ENCODE results near the gene EPS8.
"Not testable (repeated sequence)": the region's sequence is repeated elsewhere in the genome, so short reads cannot be mapped to it uniquely, and the experiment has no call there.

EPS8 gene

DNA sequence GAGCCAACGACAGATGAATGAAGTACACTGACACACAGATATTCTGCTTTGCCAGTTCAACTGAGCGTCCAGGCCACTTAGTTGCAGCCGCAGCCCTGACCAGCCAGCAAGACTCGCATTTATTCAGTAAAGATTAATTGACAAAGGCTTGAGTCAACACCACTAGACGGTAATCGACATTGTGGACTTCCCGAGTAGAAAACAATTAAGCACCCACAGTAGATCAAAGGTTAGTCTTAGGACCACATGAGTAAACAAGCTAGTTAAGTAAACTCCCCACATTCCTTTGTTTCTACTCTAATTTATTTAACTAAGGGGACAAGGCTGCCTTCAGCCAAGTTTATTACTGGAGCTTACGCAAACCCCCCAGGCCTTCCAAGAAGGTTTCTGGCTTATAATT, 172.7 kb downstream of the EPS8 start:
- not testable (repeated sequence) for DNase-seq (ENCODE audit: low spot score in 2 of 2); H3K27ac Mint-ChIP-seq; H3K36me3 Mint-ChIP-seq; H3K4me3 Mint-ChIP-seq; H3K9me3 Mint-ChIP-seq; ATAC-seq; H3K4me1 Mint-ChIP-seq

DNA sequence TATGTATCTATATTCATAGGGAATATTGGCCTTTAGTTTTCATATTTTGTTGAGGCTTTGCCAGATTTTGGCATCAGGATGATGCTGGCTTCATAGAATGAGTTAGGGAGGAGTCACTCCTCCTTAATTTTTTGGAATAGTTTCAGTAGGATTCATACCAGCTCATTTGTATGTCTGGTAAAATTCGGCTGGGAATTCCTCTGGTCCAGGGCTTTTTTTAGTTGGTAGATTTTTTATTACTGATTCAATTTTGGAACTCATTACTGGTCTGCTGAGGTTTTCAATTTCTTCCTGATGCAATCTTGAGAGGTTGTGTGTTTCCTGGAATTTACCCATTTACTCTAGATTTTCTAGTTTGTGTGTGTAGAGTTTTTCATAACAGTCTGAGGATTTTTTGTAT, 175.2 kb downstream of the EPS8 start:
- H3K4me3 Mint-ChIP-seq: no peak overlapping the region
- ATAC-seq: no peak
- H3K4me1 Mint-ChIP-seq: no peaks in the 10 kb centered on the region
- no peaks in the 10 kb centered on the region for H3K36me3 Mint-ChIP-seq
- H3K9me3 Mint-ChIP-seq: no peaks in the 10 kb centered on the region
- H3K27ac Mint-ChIP-seq: no peak overlapping the region
- no peak for DNase-seq (ENCODE audit: low spot score in 2 of 2)

GRCh38 chr12:15608941-15609340, 180.2 kb downstream of the EPS8 start:
- no peak for DNase-seq (ENCODE audit: low spot score in 2 of 2)
- Mint-ChIP-seq H3K9me3 (no peaks in the 10 kb centered on the region), H3K4me3 (no peak overlapping the region), H3K27ac (no peak overlapping the region), H3K4me1 (no peaks in the 10 kb centered on the region), H3K36me3 (no peaks in the 10 kb centered on the region)
- no peak for ATAC-seq

- H3K4me1 Mint-ChIP-seq: no peaks in the 10 kb centered on the region
- DNase-seq (ENCODE audit: low spot score in 2 of 2): no peak
- H3K4me3 Mint-ChIP-seq: no peak overlapping the region
- no peaks in the 10 kb centered on the region for H3K36me3 Mint-ChIP-seq
- ATAC-seq: no peak
- H3K27ac Mint-ChIP-seq: no peak overlapping the region
- H3K9me3 Mint-ChIP-seq: no peaks in the 10 kb centered on the region
Observed at GRCh38 chr12:15608406-15608805, 180.8 kb downstream of the EPS8 start.

DNA sequence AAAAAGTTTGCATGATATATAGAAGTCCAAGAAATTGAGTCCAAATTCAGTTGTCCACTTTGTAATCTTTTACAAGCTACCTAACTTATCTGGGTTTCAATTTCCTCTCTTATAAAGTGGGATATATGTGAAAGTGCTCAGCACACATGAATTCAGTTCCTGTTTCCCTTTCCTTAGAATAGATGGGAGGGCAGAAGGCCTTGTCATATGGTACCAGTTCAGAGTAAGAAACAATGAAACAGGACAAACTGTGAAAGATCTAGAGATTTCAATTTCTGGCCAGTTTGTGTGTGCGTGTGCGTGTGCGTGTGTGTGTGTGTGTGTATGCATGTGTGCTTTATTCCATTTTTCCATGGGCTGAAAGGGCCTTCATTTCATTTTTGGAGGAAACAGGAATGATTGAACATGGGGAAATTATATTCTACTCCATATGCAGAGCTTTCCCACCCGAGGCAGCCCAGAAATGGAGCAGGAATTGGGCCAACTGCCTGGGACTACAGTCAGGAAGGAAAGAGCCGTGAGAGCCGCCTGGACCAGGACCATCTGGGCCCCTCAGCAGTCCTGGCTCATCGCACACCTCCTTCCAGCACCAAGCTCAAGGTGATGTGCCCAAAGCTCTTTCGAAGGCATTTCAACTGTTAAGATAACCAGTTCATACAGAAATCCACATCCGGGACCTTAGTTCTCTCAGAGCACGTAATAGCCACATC, 183.2 kb downstream of the EPS8 start:
- no peaks in the 10 kb centered on the region for H3K9me3 Mint-ChIP-seq
- no peaks in the 10 kb centered on the region for H3K4me1 Mint-ChIP-seq

GRCh38 chr12:15603474-15604085, 185.6 kb downstream of the EPS8 start:
- H3K4me1 Mint-ChIP-seq: no peaks in the 10 kb centered on the region
- no peak overlapping the region for H3K27ac Mint-ChIP-seq
- DNase-seq (ENCODE audit: low spot score in 2 of 2) (no peak), ATAC-seq (no peak)
- H3K36me3 Mint-ChIP-seq: no peaks in the 10 kb centered on the region
- no peak overlapping the region for H3K4me3 Mint-ChIP-seq
- no peaks in the 10 kb centered on the region for H3K9me3 Mint-ChIP-seq

More for the DNA sequence above, 183.2 kb downstream of the EPS8 start:
- Mint-ChIP-seq H3K27ac (no peak overlapping the region), H3K36me3 (no peaks in the 10 kb centered on the region), H3K4me3 (no peak overlapping the region)
- ATAC-seq: no peak
- no peak for DNase-seq (ENCODE audit: low spot score in 2 of 2)

DNA sequence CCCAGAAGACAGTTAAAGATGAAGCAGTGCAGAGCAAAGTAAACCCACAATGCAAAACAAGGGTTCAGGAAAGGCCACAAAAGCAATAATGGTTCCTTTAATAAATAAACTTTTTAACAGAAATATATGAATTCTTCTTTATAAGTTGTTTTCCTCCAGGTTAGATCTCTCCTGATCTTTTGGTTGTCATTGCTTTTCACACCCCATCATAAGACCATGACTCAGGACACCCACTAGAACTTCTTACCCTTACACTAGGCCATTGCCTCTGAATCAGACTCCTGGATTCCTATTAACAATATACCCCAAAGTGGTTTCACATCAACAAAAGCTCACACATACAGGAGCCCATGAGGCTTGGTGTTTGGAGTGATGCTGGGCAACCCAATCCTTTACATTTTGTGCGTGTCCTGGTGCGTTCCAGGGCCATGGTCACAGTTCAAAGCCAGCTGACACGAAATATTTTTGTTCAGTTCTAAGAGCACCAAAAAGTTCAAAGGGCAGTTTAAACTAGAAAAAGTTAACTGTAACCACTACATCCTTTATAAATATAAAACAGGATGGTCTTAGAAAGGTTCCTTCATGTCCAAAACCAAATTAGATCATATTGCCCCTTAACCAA, 187.0 kb downstream of the EPS8 start:
- Mint-ChIP-seq H3K4me1 (no peaks in the 10 kb centered on the region), H3K4me3 (no peak overlapping the region), H3K27ac (no peak overlapping the region), H3K9me3 (no peaks in the 10 kb centered on the region), H3K36me3 (no peaks in the 10 kb centered on the region)
- no peak for DNase-seq (ENCODE audit: low spot score in 2 of 2)
- ATAC-seq: peak; percentile 50

- no peaks in the 10 kb centered on the region for H3K9me3 Mint-ChIP-seq
- ATAC-seq (peak; percentile 77), DNase-seq (ENCODE audit: low spot score in 2 of 2) (no peak)
- no peak overlapping the region for H3K4me3 Mint-ChIP-seq
- no peak overlapping the region for H3K27ac Mint-ChIP-seq
- no peaks in the 10 kb centered on the region for H3K4me1 Mint-ChIP-seq
- H3K36me3 Mint-ChIP-seq: no peaks in the 10 kb centered on the region
Observed at GRCh38 chr12:15601210-15601800, 187.9 kb downstream of the EPS8 start.

GRCh38 chr12:15600223-15600935, 188.8 kb downstream of the EPS8 start:
- no peak for ATAC-seq
- no peaks in the 10 kb centered on the region for H3K9me3 Mint-ChIP-seq
- no peak overlapping the region for H3K4me3 Mint-ChIP-seq
- H3K4me1 Mint-ChIP-seq: no peaks in the 10 kb centered on the region
- no peaks in the 10 kb centered on the region for H3K36me3 Mint-ChIP-seq
- no peak for DNase-seq (ENCODE audit: low spot score in 2 of 2)
- no peak overlapping the region for H3K27ac Mint-ChIP-seq

DNA sequence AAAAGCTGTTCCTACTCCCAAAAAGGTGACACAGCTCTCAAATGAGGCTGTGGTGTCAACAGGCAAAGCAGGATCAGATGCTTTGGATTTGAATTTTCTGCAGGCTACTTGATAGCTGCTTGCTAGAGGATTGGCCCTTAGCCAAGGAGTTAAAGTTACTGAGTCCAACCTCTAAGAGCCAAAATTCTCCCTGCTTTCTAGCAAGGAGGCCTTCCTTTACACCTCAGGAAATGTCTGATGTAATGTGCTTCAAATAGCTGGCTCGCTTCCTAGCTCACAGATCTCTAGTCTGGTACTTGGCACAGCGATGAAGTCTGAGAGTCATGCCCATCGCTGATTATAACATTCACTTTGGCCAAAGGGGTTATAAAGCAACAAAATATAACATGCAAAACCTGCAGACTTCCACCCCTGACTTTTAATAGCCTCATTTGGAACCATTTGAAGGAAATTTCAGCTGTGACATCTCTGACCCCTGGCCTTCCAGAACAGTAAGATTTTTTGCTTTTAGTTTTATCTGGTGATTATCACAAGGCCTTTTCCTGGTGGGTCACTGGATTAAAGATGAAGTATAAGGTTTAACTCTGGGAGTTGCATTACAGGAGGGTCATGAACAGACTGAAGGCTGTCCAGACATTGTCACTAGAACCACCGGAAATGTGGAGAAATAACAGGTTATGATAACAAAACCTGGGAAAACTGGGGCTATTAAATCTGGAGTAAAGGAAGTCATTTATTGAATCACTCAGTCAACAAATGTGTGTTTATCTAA, 189.7 kb downstream of the EPS8 start:
- no peaks in the 10 kb centered on the region for H3K9me3 Mint-ChIP-seq
- H3K4me1 Mint-ChIP-seq: no peaks in the 10 kb centered on the region
- no peak overlapping the region for H3K27ac Mint-ChIP-seq
- ATAC-seq: no peak
- no peak overlapping the region for H3K4me3 Mint-ChIP-seq
- H3K36me3 Mint-ChIP-seq: no peaks in the 10 kb centered on the region
- DNase-seq (ENCODE audit: low spot score in 2 of 2): no peak

DNA sequence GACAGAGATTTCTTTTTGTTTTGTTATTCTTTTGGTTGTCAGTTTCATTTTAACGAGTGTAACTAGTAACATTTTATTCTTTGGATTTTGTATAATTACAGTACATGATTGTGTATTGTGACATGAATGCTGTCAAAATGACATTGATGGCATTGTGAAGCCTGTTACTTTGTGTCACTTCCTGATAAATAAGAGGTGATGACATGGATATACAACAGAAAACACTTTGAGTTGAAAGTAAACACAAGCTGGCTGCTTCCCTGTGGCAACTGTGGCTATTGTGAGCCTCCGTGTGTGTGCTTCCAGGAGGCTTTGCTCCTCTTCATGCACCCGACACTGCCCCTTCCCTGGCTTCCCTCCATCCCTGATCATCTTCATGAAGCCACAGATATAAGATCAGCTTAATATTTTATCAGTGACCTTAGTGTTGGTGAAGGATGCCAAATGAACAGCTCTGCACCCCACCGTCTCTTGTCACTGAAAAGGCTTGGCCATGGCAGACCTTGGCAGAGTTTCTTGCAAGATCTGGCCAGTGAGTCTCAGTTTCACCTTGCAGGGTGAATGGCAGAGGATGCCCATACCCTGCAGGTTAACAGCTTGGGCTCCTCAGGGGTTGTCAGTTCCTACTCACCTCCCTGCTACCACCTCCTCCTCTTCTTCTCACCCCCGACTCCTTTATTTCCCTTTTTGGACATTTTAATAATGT, 191.9 kb downstream of the EPS8 start:
- no peaks in the 10 kb centered on the region for H3K9me3 Mint-ChIP-seq
- H3K4me1 Mint-ChIP-seq: no peaks in the 10 kb centered on the region
- H3K4me3 Mint-ChIP-seq: no peak overlapping the region
- H3K36me3 Mint-ChIP-seq: no peaks in the 10 kb centered on the region
- DNase-seq (ENCODE audit: low spot score in 2 of 2) (no peak), ATAC-seq (no peak)
- no peak overlapping the region for H3K27ac Mint-ChIP-seq

- no peak for DNase-seq (ENCODE audit: low spot score in 2 of 2)
- Mint-ChIP-seq H3K4me3 (no peak overlapping the region), H3K36me3 (no peaks in the 10 kb centered on the region), H3K4me1 (no peaks in the 10 kb centered on the region), H3K27ac (no peak overlapping the region), H3K9me3 (no peaks in the 10 kb centered on the region)
- ATAC-seq: no peak
Observed at GRCh38 chr12:15596174-15596573, 193.0 kb downstream of the EPS8 start.

- Mint-ChIP-seq H3K4me3 (no peak overlapping the region), H3K36me3 (no peaks in the 10 kb centered on the region), H3K4me1 (peaks cover 9% of the 10 kb centered on the region), H3K27ac (no peak overlapping the region), H3K9me3 (no peaks in the 10 kb centered on the region)
- ATAC-seq: no peak
- DNase-seq (ENCODE audit: low spot score in 2 of 2): no peak
Observed at GRCh38 chr12:15592934-15593333, 196.3 kb downstream of the EPS8 start.

GRCh38 chr12:15591811-15592210, 197.4 kb downstream of the EPS8 start:
- Mint-ChIP-seq H3K27ac (no peak overlapping the region), H3K9me3 (no peaks in the 10 kb centered on the region)

More at GRCh38 chr12:15591811-15592210, 197.4 kb downstream of the EPS8 start:
- DNase-seq (ENCODE audit: low spot score in 2 of 2) (no peak), ATAC-seq (no peak)
- Mint-ChIP-seq H3K36me3 (no peaks in the 10 kb centered on the region), H3K4me1 (peaks cover 9% of the 10 kb centered on the region), H3K4me3 (no peak overlapping the region)
